ENCODE results near the gene ANKRD34B.
"Not testable (repeated sequence)": the region's sequence is repeated elsewhere in the genome, so short reads cannot be mapped to it uniquely, and the experiment has no call there.

Gene ANKRD34B

GRCh38 chr5:80569961-80570786 lies at the start of gene ANKRD34B:
ANKRD34B (minus strand) TSS chr5:80570280; CDS start chr5:80560019, 10,261 bp downstream.
- DNase-seq = no peak

- no peak for DNase-seq
Measured at GRCh38 chr5:80619086-80619485, 49.0 kb upstream of the ANKRD34B start.

DNA sequence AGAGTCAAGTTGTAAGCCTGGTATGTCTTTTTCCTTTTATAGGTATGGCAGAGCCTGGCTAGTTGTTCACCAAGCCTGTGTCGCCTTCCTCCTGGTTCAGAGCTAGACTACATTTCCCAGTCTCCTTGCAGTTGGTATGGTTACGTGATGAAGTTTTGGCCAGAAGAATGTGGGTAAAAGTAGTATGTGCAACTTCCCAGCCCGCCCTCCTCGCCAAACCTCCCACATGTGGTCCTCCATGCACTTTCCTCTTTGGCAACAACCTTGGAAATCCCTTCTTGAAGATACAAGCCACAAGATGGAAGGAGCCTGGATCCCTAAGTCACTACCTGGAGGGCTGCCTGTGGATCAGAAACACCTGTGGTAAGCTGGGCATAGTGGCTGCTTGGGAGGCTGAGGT lies 48.4 kb upstream of the ANKRD34B start:
- DNase-seq = no peak

DNA sequence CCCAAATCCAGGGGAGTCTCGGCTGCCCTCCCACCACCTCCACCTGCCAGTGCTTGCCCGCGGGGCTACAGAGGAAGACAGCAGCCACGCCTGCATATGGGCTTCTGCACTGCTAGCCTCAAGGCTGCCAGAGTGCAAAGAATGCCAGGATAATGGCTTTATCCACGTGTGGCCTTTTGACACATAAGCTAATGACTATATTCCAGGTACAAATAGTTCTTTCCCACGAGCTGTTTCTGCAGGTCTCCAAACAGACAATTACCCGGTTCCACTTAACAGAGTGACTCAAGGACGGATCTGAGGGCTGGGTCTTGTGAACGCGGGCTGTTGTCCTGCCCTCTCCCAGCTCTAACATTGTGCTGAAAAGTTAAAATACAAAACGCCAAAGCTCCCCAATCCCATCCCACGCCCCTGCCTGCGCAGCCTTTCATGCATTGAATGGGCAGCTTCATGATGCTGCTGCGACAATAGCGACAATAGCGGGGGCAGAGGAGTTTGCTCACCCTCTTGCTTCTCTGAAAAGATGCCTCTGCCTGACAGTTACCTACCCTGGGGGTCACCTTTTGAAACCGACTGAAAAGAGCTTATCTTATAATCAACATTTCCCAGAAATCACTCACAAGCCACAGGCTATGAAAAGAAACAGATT lies 45.3 kb upstream of the ANKRD34B start:
- DNase-seq = no peak

- no peak for DNase-seq
Measured at GRCh38 chr5:80609692-80610091, 39.6 kb upstream of the ANKRD34B start.

GRCh38 chr5:80608731-80609130 lies 38.7 kb upstream of the ANKRD34B start:
- no peak for DNase-seq

GRCh38 chr5:80607832-80608231 lies 37.8 kb upstream of the ANKRD34B start:
- no peak for DNase-seq

- DNase-seq = no peak
Measured at GRCh38 chr5:80607343-80607742, 37.3 kb upstream of the ANKRD34B start.

DNA sequence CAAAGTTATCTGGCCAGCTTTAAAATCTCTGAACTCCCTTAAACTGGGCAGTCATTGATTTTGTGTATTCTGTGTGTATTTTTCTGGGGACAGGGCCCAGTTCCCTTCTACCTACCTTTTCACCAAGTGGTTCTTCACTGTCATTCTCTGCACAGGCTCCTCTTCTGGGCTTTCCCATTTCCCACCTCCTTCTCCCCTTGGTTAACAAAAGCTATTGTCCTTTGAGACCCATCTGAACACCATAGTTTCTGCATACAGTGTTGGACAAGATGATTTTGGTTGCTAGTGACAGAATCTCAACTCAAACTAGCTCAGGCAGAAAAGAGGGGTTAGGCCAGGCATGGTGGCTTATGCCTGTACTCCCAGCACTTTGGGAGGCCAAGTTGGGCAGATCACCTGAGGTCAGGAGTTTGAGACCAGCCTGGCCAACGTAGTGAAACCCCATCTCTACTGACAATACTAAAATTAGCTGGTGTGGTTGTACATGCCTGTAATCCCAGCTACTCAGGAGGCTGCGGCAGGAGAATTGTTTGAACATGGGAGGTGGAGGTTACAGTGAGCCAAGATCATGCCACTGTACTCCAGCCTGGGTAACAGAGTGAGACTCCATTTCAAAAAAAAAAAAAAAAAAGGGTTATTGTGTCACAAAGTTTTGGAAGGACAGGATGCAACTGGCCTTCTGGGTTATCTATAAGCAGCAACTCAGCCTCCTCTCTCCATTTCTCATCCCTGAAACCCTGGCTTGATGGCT lies 31.0 kb upstream of the ANKRD34B start:
- DNase-seq = no peak

DNA sequence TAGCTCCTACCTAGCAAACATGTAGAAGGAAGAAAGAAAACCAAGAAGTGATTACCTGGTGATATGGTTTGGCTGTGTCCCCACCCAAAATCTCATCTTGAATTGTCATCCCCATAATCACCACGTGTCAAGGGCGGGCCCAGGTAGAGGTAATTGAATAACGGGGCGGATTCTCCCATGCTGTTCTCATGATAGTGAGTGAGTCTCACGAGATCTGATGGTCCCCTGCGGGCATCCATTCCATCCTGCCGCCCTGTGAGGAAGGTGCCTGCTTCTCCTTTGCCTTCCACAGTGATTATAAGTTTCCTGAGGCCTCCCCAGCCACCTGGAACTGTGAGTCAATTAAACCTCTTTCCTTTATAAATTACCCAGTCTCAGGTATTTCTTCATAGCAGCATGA lies 27.4 kb upstream of the ANKRD34B start:
- DNase-seq = no peak

DNA sequence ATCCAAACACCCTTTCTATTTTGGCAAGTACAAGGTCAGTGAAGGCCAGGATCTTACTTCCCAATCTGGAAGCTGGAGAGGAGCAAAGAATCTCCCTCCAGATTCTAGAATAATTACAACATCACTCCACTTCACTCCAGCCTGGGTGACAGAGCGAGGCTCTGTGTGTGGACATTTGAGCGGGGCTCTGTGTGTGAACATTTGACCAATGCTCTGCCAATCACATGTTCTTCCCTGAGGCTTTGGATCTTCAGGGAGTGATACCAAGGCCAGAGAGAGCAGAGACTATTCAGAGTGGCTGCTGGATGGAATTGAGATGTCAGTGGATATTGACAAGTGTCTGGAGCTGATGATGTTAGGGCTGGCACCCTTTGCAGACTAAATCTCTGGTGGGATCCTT lies 24.7 kb upstream of the ANKRD34B start:
- no peak for DNase-seq

- no peak for DNase-seq
Measured at GRCh38 chr5:80592761-80593160, 22.7 kb upstream of the ANKRD34B start.

DNA sequence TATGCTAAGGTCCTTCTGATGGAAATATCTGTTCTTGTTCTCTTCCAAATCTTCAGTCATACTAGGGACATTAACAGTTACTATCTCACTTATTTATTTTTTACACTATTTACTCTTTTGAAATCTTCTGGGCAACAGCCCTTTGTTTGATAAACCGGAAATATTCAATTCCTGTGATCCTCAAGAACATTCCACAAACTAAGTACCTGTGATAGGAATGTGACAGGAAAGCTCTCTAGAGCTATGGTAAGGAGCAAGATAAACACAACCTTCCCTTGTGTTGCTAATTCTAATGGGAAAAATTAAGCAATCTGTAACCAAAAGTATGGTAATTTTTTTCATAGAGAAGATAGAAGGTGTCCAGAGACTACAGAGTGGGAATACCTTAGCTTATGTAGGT lies 22.0 kb upstream of the ANKRD34B start:
- no peak for DNase-seq

- no peak for DNase-seq
Measured at GRCh38 chr5:80591352-80591751, 21.3 kb upstream of the ANKRD34B start.

- DNase-seq = no peak
Measured at GRCh38 chr5:80590766-80591165, 20.7 kb upstream of the ANKRD34B start.

DNA sequence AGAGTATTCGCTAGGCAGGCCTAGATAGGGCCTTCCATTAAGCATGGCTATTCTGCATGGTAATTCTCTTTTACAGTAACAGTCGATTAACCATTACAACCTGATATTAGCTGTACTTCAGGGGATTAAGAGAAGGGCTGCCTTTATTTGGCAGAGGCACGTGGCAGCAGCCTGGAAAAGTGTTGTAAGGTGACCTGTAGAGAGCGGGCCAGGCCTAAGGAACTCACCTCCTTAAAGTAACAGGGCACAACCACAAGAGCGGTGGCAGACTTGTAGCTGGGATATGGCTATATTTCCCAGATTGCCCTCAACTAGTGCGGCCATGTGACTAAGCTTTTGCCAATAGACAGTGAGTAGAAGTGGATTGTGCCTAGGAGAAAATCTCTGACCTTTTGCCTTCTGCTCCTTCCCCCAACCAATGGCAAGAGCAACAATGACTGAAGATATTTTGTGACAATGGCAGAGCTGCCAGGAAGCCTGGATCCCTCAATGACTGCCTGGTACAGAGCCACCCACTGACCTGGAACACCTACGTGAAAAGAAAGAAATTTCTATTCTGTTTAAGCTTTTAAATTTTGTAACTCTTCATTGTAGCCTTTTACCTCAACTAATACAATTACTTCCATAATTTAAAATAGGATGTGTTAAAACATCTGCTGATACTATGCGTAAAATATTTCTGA lies 18.9 kb upstream of the ANKRD34B start:
- DNase-seq = no peak

GRCh38 chr5:80584770-80585169 lies 14.7 kb upstream of the ANKRD34B start:
- no peak for DNase-seq

DNA sequence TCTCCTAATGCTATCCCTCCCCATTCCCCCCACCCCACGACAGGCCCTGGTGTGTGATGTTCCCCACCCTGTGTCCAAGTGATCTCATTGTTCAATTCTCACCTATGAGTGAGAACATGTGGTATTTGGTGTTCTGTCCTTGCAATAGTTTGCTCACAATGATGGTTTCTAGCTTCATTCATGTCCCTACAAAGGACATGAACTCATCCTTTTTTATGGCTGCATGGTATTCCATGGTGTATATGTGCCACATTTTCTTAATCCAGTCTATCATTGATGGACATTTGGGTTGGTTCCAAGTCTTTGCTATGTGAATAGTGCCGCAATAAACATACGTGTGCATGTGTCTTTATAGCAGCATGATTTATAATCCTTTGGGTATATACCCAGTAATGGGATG lies 10.2 kb upstream of the ANKRD34B start:
- DNase-seq = not testable (repeated sequence)

DNA sequence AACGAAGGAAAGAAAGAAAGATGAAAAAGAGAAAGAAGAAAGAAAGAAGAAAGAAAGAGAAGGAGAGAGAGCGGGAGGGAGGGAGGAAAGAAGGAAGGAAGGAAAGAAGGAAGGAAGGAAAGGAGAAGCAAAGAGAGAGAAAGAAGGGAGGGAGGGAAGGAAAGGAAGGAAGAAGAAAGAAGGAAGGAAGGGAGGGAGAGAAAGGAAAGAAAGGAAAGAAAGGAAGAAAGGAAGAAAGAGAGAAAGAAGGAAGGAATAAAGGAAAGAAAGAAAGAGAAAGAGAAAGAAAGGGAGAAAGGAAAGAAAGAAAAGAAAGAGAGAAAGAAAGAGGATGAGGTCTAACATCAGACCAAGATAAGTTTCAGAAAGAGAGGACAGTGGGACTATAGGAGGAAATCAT lies 9.0 kb upstream of the ANKRD34B start:
- DNase-seq = no peak

DNA sequence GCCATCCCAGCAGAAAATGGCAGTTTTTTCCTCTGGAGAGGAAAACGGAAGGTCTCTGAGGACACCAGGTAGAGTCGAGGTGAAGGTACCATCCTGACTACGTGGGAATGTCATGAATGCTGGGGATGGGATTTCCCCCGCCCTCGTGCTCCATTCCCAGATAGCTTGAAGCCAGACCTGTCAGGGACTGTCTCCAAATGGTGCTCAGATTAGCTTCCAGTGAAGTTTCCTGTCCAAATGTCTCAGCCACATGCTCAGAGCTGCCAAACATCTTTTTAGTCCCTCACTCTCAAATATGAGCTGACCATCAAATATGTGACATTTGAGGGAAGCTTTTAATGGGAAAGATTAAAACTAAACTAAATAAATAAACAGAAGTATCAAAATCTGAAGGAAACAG lies 7.6 kb upstream of the ANKRD34B start:
- DNase-seq = no peak

DNA sequence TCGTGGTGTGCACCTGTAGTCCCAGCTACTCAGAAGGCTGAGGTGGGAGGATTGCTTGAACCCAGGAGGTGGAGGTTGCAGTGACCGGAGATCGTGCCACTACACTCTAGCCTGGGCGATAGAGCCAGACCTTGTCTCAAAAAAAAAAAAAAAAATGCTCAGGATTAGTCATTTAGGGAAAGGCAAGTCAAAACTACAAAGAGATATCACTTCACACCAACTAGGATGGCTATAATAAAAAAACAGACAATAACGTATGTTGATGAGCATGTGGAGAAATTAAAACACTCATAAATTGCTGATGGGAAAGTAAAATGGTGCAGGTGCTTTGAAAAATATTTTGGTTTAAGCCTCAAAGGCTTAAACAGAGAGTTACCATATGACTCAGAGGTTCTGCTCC lies 6.3 kb upstream of the ANKRD34B start:
- no peak for DNase-seq

DNA sequence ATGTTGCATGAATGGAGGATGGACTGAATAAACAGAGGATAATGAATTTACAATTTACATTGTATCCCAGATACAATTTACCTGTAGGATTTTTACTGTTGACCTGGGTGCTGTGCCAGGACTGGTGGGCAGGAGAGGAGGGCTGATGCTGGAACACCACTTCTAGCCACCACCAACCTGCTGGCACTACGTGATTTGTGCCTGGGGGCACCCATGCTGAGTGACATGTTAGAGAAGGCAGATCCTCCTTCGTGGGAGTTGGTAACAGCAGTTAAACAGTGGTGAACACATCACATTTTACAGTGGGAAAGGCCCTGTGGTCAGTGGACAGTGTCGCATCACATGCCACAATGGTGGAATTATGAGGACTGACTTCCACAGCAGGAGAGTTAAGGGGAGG lies 3.0 kb upstream of the ANKRD34B start:
- DNase-seq = no peak

All from activated CD4-positive, CD25-positive, alpha-beta regulatory T cell (primary cell).